K562 (cell line): ENCODE data around the gene MECR. TPM values are rescaled to one million over a fixed set of nuclear protein-coding genes. Genes with fewer than 3 reads are reported as not detected.

Experiments
- ATAC-seq: fragments of 200-7000 bp; cut with Tn5 transposase; 3 replicates; pipeline ENCODE4 v1.9.1; 2020; ENCODE audit warnings: moderate library complexity
- BruUV-seq: library from RNA; stranded (reverse); fragments of 400-500 nt; replicated peaks from 2 replicates; lab custom pipeline; 2021; lab: Mats Ljungman, UMichigan
- CTCF ChIA-PET: fragments of 300-600 bp; formaldehyde crosslinking; extraction: SDS; loops from one replicate; lab custom pipeline; 2021; ENCODE audit warnings: low intra/inter-chr PET ratio; lab: Yijun Ruan, JAX
- POLR2A ChIA-PET: fragments of 300-600, 350-650 bp; sonication (Branson Sonifier 250); formaldehyde crosslinking; extraction: SDS; loops from one replicate; lab custom pipeline; 2021; ENCODE audit warnings: antibody characterized with exemption, inconsistent platforms; lab: Yijun Ruan, JAX
- DNase-seq, 4 experiments: peaks; one replicate each; pipeline versions ENCODE4 v3.0.0 to v3.0.0-alpha.2; 2011 to 2018; ENCODE audit warnings: low spot score in 3 of 4, mixed read lengths in 3 of 4; ENCODE audit errors: extremely low read depth in 1 of 4
- FAIRE-seq: peaks from 2 replicates; lab custom pipeline; 2011; peaks lifted over from hg19 to GRCh38; lab: Jason Lieb, UNC
- H2AFZ ChIP-seq: 2 replicates; pipeline ENCODE4 v1.6.0; 2011; ENCODE audit warnings: low read depth, low read length, control low read depth, inconsistent platforms
- H3K27ac ChIP-seq: fragments of 200-600 bp; 3 replicates; pipeline ENCODE4 v1.8.0; 2011; ENCODE audit warnings: low read depth, mild to moderate bottlenecking, control low read depth, inconsistent platforms, low read length, moderate library complexity, mixed read lengths; ENCODE audit errors: extremely low read depth
- H3K27me3 ChIP-seq, 2 experiments: fragments of 300-600 bp in 1 of 2; 2 replicates in 1 of 2; 3 replicates in 1 of 2; pipeline versions ENCODE4 v1.6.0 to v1.8.0; 2011; ENCODE audit warnings: inconsistent platforms in 2 of 2, low read length in 2 of 2, mild to moderate bottlenecking in 1 of 2, mixed read lengths in 1 of 2, moderate library complexity in 1 of 2; ENCODE audit not compliant: control insufficient read depth in 2 of 2, insufficient read depth in 2 of 2
- H3K36me3 ChIP-seq: fragments of 300-600 bp; 3 replicates; pipeline ENCODE4 v1.8.0; 2011; ENCODE audit warnings: mild to moderate bottlenecking, low read length, inconsistent platforms; ENCODE audit not compliant: control insufficient read depth, insufficient read depth
- H3K4me1 ChIP-seq, 2 experiments: fragments of 200-600 bp in 1 of 2; replicated peaks in 1 of 2; 2 replicates in 1 of 2; 3 replicates in 1 of 2; pipeline versions ENCODE4 v1.5.1 to v1.8.0; 2011; ENCODE audit warnings: inconsistent platforms in 2 of 2, low read length in 2 of 2, mild to moderate bottlenecking in 1 of 2, mixed read lengths in 1 of 2, moderate library complexity in 1 of 2; ENCODE audit not compliant: control insufficient read depth in 2 of 2, insufficient read depth in 2 of 2
- H3K4me2 ChIP-seq: 2 replicates; pipeline ENCODE4 v1.6.1; 2011; ENCODE audit warnings: low read length, control low read depth, inconsistent platforms, mixed read lengths; ENCODE audit not compliant: insufficient read depth
- H3K4me3 ChIP-seq: fragments of 200-600 bp; sonication (generic), shearing (Covaris generic); 2 replicates; pipeline ENCODE4 v1.5.1; 2016; ENCODE audit warnings: control low read depth, inconsistent platforms
- H3K79me2 ChIP-seq: fragments of 200-600 bp; 3 replicates; pipeline ENCODE4 v1.8.0; 2011; ENCODE audit warnings: low read length, inconsistent platforms; ENCODE audit not compliant: control insufficient read depth, insufficient read depth
- H3K9ac ChIP-seq, 2 experiments: 2 replicates each; pipeline versions ENCODE4 v1.6.0 to v1.6.1; 2011; ENCODE audit warnings: low read depth in 2 of 2, low read length in 2 of 2, control low read depth in 1 of 2, inconsistent platforms in 1 of 2, mild to moderate bottlenecking in 1 of 2, mixed read lengths in 1 of 2; ENCODE audit not compliant: insufficient read depth in 1 of 2
- H3K9me1 ChIP-seq: one replicate; pipeline ENCODE4 v1.6.0; 2011; ENCODE audit warnings: inconsistent platforms, mild to moderate bottlenecking, low read length, moderate library complexity; ENCODE audit not compliant: control insufficient read depth, insufficient read depth
- H3K9me3 ChIP-seq: replicated peaks from 2 replicates; pipeline ENCODE4 v1.5.1; 2011; ENCODE audit warnings: low read depth, low read length, inconsistent platforms; ENCODE audit not compliant: control insufficient read depth, insufficient read depth
- H4K20me1 ChIP-seq: replicated peaks from 2 replicates; pipeline ENCODE4 v1.6.1; 2011; ENCODE audit warnings: low read length, inconsistent platforms, mixed read lengths; ENCODE audit not compliant: control insufficient read depth, insufficient read depth
- ETS2 ChIP-seq: IDR thresholded peaks from 2 replicates; pipeline ENCODE4 v1.6.1; 2016; ENCODE audit warnings: borderline replicate concordance, missing genetic modification characterization, mild to moderate bottlenecking, moderate library complexity, missing compliant biosample characterization; ENCODE audit not compliant: poor library complexity, severe bottlenecking
- NFXL1 ChIP-seq: fragments of 450-650 bp; formaldehyde crosslinking; IDR thresholded peaks from 2 replicates; pipeline ENCODE4 v1.4.0; 2021; ENCODE audit warnings: mild to moderate bottlenecking
- POLR2H ChIP-seq: IDR thresholded peaks from 2 replicates; pipeline ENCODE4 v1.6.1; 2016; ENCODE audit warnings: missing genetic modification characterization, low read depth, mild to moderate bottlenecking, control low read depth, missing compliant biosample characterization, moderate library complexity
- SREBF2 ChIP-seq: sonication (generic); formaldehyde crosslinking; IDR thresholded peaks from 2 replicates; pipeline ENCODE4 v1.4.0; 2020; ENCODE audit warnings: mild to moderate bottlenecking, missing genetic modification reagents
- ZNF217 ChIP-seq: sonication (generic); formaldehyde crosslinking; IDR thresholded peaks from 2 replicates; pipeline ENCODE4 v1.8.0; 2022; ENCODE audit warnings: mild to moderate bottlenecking, missing genetic modification reagents
- ZNF253 ChIP-seq: fragments of 250-450 bp; sonication (Bioruptor Pico); conservative IDR thresholded peaks from 2 replicates; pipeline ENCODE4 v1.6.1; 2021; ENCODE audit warnings: mild to moderate bottlenecking
- ZNF436 ChIP-seq: fragments of 250-450, 450-650 bp; sonication (Bioruptor Pico); formaldehyde crosslinking; IDR thresholded peaks from 2 replicates; pipeline ENCODE4 v1.7.0; 2020; ENCODE audit warnings: mild to moderate bottlenecking
- WGBS: fragments of 100-300 bp; shearing (Covaris generic); methylation state at CpG from one replicate; pipeline ENCODE4 v1.1.6; 2016; ENCODE audit warnings: low coverage, mixed read lengths; ENCODE audit not compliant: insufficient coverage; ENCODE audit errors: missing lambda C conversion rate; 5-methylcytosine and 5-hydroxymethylcytosine counted together
- in situ Hi-C: fragments of 300-500 bp; cut with MboI; formaldehyde crosslinking; loops from 4 replicates; pipeline ENCODE4 v1.15.0; 2018; ENCODE audit warnings: inconsistent platforms, mixed read lengths
- intact Hi-C: fragments of 100-400 bp; cut with micrococcal nuclease; formaldehyde crosslinking; loops from 2 replicates; pipeline ENCODE4 v1.14.2; 2022
- polyA plus RNA-seq, 8 experiments: library from polyadenylated mRNA; depleted of rRNA in 4 of 8; stranded (reverse) in 5 of 8; unstranded in 3 of 8; fragments of >200 nt; fragmentation: Nextera tagmentation in 2 of 8; fragmentation: Illumina TruSeq in 1 of 8; extraction: Ambion mirVana in 2 of 8; extraction: Trizol in 1 of 8; gene quantifications; 2 replicates each; pipeline versions ENCODE4 v1.2.1 to v1.2.3, GENCODE V29; 2011 to 2014; ENCODE audit warnings: inconsistent platforms in 1 of 8, missing spikeins in 1 of 8
- total RNA-seq, 7 experiments: library from RNA; depleted of rRNA in 6 of 7; stranded (reverse); fragments of >200 nt in 6 of 7; fragmentation: Illumina TruSeq in 2 of 7; extraction: Trizol in 2 of 7; gene quantifications; 2 replicates each; pipeline versions ENCODE4 v1.2.1 to v1.2.3, GENCODE V29; 2011 to 2021; ENCODE audit warnings: low replicate concordance in 1 of 7

The MECR gene
- total and polyA plus RNA-seq, 9 of the 15 experiments (the other 6 are each of a cell fraction or from before 2014, with no cell fraction given): 10.4 to 58.6 (median 42.9) TPM

DNA sequence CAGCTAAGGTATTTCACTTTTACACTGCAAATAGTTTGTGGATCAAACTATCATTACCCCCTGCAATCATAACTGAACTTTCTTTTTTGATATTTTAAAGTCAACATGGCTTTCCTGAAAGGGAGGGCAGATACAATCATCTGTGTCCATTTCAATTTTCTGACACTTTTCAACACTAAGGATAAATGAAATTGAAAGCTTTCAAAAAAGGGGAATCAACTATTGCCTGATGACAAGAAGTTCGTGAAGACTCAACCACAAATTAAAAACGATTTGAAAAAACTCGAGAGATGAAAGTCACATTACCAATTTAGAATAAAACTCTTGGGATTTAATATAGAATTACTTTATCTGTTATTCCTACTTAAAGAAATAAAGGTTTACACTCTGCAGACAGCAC, 60.8 kb downstream of the MECR start:
- Histone ChIP-seq H3K4me1 (peaks cover 3% of the 10 kb centered on the region in 2 experiments; a peak in 3 of 5 replicates), H3K79me2 (peaks cover 99% of the 10 kb centered on the region), H3K4me3 (no peak overlapping the region), H3K36me3 (peaks cover 89% of the 10 kb centered on the region), H3K4me2 (no peak overlapping the region), H3K9me3 (no peaks in the 10 kb centered on the region), H3K27ac (no peak overlapping the region), H3K9ac (no peak overlapping the region), H2AFZ (no peak overlapping the region), H3K9me1 (no peaks in the 10 kb centered on the region), H3K27me3 (no peaks in the 10 kb centered on the region), H4K20me1 (peaks cover 42% of the 10 kb centered on the region)
- FAIRE-seq (no peak), ATAC-seq (no peak), DNase-seq (no peak)
- BruUV-seq: no TSS peak
- CTCF ChIA-PET: no interaction called here
- intact Hi-C loops (no loop called here), in situ Hi-C loops (no loop called here)
- 67% methylated on average over 3 of the region's 3 CpGs for WGBS
- no peak for TF ChIP-seq ZNF217 (CRISPR knock-in tag)
- 0 out of 2 replicates have a peak, but pooled peaks have one; percentile 28 for TF ChIP-seq ZNF253 (CRISPR knock-in tag)
- TF ChIP-seq POLR2H: 0 out of 2 replicates have a peak, but pooled peaks have one; percentile 43
- no peak for TF ChIP-seq ETS2 (tag)
- TF ChIP-seq NFXL1 (CRISPR knock-in tag): no peak
- TF ChIP-seq ZNF436 (CRISPR knock-in tag): no peak
- no peak for TF ChIP-seq SREBF2 (CRISPR knock-in tag)
- POLR2A ChIA-PET: interaction anchor here (1.0 to 14.0 kb wide), 5 partner anchors 9 to 663 kb away, joined by 3 to 129 read pairs (median 38); partner anchors contain the start of gene SRSF4
